GM19438 (cell line): ENCODE measurements around the gene LGALS8.

Experiments
- ATAC-seq: cut with Tn5 transposase; IDR thresholded peaks from one replicate; pipeline ENCODE4 v1.9.1; 2021; ENCODE audit warnings: low read depth; ENCODE audit not compliant: unreplicated experiment

The LGALS8 gene

GRCh38 chr1:236535662-236536161 lies 11.9 kb downstream of the LGALS8 start:
- no peak for ATAC-seq

GRCh38 chr1:236536540-236536939 lies 12.8 kb downstream of the LGALS8 start:
- ATAC-seq, result no peak

DNA sequence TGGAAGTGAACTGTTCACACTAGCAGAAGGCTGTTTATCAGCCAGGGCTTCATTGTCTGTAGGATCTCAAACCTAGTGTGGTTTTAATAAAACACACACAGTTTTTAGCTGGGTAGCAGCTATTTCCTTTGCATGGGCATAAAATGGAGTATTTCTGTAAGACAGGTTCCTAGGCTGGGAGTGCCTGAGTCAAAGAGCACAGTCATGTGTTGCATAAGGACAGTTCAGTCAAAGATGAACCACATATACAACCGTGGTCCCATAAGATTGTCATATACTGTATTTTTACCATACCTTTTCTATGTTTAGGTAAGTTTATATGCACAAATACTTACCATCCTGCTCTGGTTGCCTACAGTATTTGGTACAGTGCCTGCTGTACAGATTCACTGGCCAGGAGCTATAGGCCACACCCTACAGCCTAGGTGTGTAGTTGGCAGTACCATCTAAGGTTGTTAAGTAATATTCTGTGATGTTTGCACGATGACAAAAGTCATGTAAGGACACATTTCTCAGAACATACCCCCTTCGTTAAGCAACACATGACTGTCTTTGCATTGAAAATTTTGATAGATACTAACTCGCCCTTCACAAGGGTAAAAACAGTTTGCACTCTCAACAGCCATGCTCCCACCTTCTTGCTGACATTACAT lies 17.2 kb downstream of the LGALS8 start:
- no peak for ATAC-seq

DNA sequence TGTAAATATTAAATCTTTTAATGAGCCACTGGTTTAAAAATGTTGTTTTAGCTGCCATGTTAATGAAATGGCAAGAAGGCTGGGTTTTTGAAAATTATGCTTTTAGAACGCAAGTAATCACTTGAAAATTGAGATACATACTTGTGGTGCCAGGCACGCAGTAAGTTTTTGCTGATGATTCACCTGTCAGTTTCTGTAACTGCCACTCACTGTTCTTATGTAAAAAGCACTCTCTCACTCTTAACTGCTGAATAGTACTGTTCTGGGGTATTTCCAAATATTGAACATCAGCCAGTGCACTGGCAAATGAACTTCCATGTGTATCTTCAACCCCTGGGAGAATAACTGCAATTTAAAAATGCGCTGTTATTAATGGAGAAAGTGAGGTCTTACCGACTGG lies 17.9 kb downstream of the LGALS8 start:
- no peak for ATAC-seq

GRCh38 chr1:236543065-236543669 lies 19.4 kb downstream of the LGALS8 start:
- ATAC-seq, result no peak

DNA sequence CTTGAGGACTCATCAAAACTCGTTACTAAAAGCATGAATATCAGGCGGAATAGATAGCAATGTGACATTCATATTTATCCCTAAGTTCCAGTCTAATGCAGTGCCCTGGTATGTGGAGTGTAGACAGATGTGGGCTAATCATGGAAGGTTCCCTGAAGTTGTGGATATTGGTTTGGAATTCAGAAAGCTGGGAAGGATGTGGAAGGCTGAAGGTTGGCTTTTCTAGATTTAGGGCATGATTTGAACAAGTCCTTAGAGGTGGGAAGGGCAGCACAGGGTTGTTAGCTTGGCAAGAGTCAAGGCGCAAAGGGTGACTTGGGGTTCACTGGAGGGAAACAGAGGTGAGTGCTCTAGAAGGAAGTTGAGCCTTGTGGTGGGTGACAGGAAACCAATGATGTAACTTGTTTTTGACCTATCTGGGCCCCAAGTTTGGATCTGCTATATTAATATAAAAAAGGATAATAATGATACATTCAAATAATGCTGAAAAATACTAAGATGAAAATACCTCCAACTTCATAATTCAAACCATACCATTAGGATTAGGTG lies 21.9 kb downstream of the LGALS8 start:
- ATAC-seq, result no peak

GRCh38 chr1:236548452-236548851 lies 24.7 kb downstream of the LGALS8 start:
- ATAC-seq, result no peak

- no peak for ATAC-seq
Observed at GRCh38 chr1:236550961-236551851, 27.4 kb downstream of the LGALS8 start.

- ATAC-seq, result no peak
Observed at GRCh38 chr1:236552096-236552495, 28.3 kb downstream of the LGALS8 start.

DNA sequence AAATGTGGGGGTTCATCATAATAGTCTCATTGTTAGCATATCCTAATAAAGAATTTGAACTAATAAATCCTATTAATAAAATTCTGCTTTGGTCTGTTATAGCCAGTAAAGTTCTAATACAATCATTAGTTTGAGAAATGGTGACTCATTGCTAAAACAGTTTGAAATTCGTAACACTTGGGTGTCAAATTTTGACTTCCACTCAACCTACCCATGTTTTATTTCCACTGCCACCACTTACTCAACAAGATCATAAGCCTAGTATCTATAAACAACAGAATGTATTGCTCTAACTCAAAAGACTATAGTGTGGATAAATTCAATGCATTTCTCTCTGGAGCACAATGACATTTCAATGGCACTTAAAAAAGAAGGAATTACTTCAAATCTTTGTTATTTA lies 29.1 kb downstream of the LGALS8 start:
- no peak for ATAC-seq

DNA sequence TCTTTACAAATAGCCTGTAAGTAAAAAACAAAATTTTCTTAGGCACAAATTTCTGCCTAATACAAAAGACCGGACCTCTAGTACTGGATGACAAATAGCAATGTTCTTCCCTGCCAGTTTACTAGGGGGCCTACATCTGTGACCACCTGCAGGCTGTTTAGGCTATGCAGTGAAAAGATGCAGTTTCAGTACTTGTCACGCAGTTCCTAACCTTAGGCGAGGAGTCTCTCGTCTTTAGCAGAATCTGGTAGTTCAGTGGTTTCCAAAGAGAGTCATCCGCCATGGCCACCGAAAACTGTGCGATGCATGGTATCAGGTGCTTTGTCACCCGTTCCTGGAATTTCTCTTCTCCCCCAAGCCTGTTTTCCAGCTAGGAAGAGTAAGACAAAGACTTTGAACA lies 29.6 kb downstream of the LGALS8 start:
- ATAC-seq, result no peak

GRCh38 chr1:236556606-236557005 lies 32.8 kb downstream of the LGALS8 start:
- ATAC-seq, result no peak

GRCh38 chr1:236558081-236558480 lies 34.3 kb downstream of the LGALS8 start:
- ATAC-seq, result no peak

DNA sequence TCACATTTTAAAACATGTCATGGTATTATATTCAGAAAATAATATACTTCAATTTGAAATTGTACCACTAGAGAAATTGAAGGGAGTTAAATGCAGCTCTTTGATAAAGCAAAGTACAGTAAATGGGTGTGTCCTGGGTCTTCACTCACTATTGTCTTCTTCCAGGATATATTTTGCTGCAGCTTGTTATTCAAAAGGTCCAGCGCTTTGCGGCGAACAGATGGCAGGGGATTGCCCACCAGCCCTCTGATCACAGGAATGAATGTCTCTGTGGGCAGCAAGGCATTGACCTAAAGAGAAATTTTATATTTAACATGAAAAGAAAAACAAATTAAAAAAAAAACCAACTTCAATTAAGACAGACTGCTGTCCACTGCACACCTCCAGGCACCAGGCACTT lies 35.1 kb downstream of the LGALS8 start:
- no peak for ATAC-seq

DNA sequence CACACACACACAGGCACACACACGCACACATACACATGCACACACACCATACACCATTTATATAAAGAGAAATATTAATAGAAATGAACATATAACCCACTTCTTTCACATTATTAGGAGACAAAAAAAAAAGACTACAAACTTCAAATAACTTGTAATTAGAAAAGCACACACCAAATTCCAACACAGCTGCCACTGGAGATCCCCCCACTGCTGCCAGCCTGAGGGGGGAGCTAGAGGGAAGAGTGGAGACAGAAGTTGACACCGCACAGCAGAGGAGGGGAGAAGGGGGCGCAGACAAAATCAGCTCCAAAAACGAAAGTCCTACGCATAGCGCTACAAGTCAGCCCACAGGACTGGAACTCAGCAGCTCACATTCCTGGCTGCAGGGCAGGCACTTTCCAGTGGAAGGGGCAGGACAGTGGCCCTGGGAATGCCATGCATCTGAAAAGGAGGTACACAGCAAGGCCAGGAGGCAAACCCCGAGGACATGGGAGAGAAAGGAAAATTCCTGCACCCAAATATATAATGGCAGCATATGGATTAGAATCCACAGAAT lies 36.5 kb downstream of the LGALS8 start:
- ATAC-seq, result no peak

DNA sequence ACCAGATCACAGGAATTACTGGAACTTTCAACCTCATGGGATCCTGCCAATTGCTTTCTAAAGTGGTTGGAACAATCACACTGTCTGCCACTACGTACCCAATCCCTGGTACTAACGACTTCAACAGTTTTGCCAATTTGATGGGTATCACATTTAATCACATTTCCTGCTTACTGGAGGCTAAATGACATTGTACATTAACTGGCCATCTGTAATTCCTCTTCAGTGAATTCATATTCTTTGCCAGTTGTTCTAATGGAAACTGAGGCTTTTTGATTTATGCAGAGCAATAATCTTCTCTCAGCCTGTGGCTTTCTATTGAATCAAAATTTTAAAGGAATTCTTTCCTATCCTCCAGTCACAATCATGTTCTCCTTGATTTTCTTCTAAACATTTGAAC lies 38.2 kb downstream of the LGALS8 start:
- ATAC-seq, result no peak

GRCh38 chr1:236565530-236565929 lies 41.7 kb downstream of the LGALS8 start:
- no peak for ATAC-seq

DNA sequence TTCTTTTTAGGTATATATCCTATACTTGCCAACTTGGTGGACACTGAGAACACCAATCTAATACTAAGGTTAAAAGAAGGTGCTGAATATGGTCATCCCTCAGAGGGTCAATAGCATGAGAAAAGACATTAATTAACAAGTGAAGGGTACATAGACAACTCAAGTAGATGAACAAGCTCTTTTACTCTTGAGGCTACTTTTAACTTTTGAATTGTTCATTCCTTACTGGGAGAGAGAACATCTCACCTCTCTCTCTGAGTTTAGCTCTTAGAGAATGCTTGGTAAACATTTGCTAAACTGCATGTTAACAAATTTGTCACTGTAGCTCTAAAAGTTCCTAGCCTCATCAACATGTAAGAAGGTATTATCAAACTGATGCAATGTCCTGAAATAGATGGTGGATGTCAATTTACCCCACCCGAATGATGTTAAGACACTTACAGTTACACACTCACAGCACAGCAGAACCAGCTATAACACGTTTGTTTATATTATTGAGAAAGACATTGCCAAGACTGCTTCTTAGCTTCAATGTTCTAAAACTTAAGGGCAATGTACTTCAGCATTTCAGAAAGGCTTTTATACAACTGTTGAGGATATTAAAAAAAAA lies 44.6 kb downstream of the LGALS8 start:
- no peak for ATAC-seq

DNA sequence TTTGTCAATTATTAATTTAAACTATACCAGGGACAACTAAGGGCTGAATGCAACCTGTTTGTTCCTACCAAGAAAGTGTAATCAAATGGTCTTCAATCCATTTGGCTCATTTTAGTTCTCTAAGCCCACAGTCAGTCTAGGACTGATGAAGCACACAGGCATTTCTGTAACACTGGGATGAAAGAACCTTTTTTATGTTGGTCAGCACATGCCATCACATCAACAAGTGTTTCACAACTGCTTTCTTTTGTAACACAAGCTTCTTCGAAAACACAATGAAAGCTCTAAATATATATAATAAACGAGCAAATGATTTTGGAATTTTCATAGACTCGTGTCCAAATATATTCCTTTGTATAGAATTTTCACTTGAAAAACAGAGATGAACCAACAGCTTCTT lies 51.7 kb downstream of the LGALS8 start:
- no peak for ATAC-seq

GRCh38 chr1:236576004-236576403 lies 52.2 kb downstream of the LGALS8 start:
- ATAC-seq, result no peak
